ENCODE measurements around the gene GRIP2.

DNA sequence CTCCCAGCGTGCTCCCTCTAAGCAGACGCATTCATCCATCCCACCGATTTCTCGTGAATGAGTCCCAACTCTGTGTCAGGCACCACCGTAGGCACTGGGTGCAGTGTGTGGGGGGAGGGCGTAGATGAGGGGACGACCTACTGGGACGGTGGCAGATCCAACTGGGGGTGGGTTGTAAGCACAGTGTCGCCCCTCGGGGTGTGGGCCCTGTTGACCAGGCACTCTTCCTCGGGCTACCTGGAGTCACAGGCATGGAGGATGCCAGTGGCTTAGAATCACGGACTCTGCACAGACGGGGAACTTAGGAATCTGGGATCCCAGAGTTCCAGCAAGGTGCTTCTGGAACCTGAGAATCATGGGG lies 71.5 kb downstream of the GRIP2 start:
- no peak for TF ChIP-seq EP300 (IDR thresholded peaks at IDR 0.05)
- TF ChIP-seq, protein P1, sequence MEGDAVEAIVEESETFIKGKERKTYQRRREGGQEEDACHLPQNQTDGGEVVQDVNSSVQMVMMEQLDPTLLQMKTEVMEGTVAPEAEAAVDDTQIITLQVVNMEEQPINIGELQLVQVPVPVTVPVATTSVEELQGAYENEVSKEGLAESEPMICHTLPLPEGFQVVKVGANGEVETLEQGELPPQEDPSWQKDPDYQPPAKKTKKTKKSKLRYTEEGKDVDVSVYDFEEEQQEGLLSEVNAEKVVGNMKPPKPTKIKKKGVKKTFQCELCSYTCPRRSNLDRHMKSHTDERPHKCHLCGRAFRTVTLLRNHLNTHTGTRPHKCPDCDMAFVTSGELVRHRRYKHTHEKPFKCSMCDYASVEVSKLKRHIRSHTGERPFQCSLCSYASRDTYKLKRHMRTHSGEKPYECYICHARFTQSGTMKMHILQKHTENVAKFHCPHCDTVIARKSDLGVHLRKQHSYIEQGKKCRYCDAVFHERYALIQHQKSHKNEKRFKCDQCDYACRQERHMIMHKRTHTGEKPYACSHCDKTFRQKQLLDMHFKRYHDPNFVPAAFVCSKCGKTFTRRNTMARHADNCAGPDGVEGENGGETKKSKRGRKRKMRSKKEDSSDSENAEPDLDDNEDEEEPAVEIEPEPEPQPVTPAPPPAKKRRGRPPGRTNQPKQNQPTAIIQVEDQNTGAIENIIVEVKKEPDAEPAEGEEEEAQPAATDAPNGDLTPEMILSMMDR (IDR thresholded peaks at IDR 0.05) = no peak
- TF ChIP-seq POLR2A (IDR thresholded peaks at IDR 0.05) = no peak
- no peak for TF ChIP-seq POLR2AphosphoS5 (IDR thresholded peaks at IDR 0.05)
